Activated naive CD4-positive, alpha-beta T cell treated with anti-CD3 and anti-CD28 coated beads, Interleukin-2, amount 50 U/mL, for 16 hours (primary cell): ENCODE results near the gene SPTB.
"Not testable (repeated sequence)": the region's sequence is repeated elsewhere in the genome, so short reads cannot be mapped to it uniquely, and the experiment has no call there.

Source experiments
- DNase-seq: peaks from one replicate; pipeline ENCODE4 v3.0.0-alpha.2; 2020

Gene SPTB

DNA sequence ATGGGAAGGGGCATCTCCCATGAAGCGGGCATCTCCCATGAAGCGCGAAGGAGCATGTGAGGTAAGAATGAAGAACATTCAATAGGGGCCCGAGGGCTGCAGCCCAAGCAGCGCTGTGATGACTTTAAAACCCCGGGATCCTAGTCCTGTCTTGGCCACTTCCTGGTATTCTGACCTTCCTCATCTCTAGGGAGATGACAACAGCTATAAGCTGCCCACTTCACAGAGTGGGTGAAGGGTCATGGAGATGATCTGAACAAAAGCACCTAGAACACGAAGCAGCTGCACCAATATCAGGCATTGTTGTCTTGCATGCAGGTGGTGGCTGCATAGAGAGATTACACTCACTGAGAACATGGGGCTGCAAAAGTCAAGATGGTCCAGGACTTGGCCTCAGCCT lies 64.5 kb downstream of the SPTB start:
- no peak for DNase-seq

- peak; percentile 30 for DNase-seq
Observed at GRCh38 chr14:64812412-64812811, 67.3 kb downstream of the SPTB start.

DNA sequence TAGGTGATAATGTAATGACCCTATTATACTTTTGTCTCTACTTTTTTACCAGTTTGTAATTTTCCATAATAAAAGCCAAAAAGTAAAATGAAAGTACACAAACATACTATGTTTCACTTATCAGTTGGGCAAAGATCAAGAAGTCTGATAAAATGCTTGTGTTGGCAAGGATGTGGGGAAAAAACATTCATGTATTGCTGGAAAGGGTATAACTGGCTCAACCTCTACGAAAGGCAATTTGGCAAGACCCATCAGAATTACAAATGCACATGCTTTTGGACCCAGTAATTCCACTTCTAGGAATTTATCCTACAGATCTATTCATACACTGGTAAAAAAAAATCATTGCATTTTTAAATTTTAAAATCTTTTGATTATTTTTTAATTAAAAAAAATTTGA lies 68.0 kb downstream of the SPTB start:
- no peak for DNase-seq

DNA sequence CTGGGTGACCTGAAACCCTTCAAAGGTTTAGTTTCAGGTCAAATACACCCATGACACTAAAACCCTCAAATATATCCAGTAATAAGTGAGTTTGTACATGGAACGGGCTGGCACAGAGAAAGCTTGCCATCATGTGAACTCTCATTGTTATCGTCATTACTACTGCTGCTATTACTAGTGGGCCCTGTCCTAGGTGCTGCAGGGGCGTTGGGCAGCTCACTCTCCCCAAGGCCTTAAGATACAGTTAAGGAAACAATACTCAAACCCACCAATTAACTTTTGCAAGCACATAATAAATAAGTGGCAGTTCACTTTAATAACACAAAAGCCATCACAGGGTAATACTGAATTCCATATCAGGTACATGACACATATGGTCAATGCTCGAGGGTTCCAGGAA lies 71.3 kb downstream of the SPTB start:
- DNase-seq: no peak

GRCh38 chr14:64807551-64807950 lies 72.2 kb downstream of the SPTB start:
- no peak for DNase-seq

DNA sequence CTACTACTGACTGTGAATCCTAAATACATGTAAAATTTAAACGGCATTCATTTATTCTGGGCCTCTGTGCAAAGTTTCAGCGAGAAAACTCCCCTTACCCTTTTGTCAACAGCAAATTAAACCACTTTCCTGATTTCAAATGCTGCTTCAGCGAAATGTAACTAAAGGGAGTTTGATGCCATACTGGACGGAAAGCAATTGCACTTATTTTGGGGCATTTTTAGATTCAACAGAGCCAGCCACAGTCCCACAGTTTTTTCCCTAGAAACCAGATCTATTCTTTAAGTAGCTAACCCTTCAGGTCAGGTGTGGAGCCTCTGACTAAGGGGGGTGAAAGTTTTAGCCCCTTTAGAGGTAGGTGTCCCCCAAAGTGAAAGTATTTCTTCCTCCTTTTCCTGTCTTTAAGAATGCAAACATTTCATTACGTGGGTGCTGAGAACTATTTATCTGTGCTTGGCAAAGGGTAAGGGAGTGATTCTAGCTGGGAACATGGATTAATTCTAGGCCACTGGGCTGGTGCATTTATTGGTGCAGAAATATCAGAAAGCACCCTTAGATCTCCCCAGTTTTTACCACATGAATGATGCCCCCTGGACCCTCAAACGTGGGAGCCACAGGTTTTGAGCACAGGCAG lies 72.7 kb downstream of the SPTB start:
- no peak for DNase-seq

DNA sequence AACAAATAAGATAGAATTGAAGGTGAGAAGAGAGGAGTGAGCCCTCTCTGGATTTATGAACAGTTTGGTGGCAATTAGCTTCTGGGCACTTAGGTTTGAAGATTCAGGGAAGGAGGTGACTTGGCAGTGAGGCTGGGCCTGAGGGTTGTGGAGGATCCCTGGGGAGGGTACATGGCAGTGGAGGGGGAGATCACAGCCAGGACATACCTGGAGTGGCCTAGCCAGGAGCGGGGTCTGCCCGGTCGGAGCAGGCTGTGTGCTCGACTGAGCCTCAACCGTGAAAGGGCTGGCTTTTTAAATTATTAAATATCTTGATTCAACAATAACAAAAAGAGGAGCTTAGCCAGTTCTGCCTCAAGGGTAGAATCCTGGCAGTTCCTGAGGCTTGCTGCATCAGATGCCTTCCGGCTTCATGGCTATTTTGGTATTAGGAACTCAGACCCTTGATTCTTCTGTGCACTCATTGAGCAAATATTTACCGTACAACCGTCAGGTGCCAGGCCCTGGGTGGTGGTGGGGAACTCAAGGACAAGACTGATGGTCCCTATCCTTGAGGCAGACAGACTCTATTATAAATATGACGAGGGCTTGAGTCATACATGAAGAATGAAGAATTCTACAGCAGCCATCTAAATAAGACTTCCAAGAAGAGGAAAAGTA lies 73.4 kb downstream of the SPTB start:
- DNase-seq: no peak

- not testable (repeated sequence) for DNase-seq
Observed at GRCh38 chr14:64805646-64806045, 74.1 kb downstream of the SPTB start.

- no peak for DNase-seq
Observed at GRCh38 chr14:64804754-64805260, 74.9 kb downstream of the SPTB start.

DNA sequence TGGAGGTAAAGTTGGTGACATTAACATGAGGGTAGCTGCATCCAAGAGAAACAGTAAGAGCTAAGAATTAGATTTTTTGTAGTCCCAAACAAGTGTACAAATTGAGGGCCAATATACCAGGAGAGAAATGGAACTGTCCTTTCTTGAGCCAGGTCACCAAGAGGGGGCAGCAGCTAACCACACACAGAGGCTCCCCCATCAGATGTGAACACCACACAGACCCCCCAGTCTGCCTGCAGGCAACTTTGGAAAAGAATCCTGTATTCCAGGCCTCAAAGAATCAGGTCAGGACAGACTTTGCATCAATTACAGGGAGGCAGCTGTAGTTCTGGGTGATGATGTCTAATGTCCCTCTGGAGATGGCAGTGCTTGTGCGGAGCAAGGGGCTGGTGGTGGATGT lies 77.9 kb downstream of the SPTB start:
- no peak for DNase-seq

DNA sequence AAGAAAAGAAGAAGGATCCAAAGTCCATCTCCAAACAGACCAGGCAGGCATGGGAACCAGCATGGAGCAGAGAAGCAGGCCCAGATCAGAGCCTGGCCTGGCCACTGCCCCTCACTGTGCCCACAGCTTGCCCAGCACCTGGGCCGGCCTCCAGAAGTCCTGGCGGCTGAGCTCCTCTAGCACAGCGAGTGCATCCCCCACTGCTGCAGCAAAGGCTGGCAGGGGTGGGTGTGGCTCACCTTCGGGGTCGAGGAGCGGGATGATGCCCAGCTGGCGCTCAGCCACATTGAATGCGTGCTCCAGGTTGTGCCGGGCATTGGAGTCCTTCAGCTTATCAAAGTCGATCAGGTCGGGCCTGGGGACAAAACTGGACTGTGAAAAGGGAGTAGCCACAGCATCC lies 78.7 kb downstream of the SPTB start:
- no peak for DNase-seq

DNA sequence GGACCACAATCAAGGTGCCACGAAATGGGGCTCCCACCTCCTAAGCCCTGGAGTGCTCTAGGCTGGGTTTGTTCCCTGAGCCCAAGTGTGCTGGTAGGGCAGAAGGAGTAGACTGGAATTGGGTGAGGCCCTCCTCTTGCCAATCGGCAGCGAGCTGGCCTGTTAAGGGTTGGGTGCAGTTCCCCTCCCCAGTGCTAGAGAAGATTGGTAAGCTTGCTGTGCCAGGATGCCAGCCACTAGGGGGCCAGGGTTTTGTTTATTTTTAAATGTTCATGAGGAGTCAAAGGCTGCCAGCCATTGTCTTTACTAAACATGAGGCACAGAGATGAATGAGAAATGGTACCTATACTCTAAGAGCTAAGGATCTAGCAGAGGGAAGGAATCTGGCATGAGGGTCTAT lies 79.7 kb downstream of the SPTB start:
- no peak for DNase-seq

DNA sequence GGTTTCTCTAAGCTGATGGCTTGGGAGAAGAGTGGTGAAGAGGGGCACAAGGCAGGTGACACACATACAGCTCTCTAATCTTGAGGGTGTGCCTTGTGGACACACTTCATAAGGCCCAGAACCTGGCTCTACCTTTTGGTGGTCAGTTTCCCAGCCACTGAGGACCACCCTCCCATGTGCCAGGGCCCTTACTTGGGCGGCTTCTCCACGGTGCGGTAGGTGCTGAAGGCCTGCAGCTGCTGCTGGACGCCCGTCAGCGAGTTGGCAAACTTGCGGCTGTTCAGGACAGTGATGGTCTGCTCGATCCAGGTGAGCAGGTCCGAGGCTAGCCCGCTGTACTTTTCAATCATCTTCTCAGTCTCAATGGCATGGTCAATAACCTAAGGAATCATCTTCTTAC lies 80.2 kb downstream of the SPTB start:
- DNase-seq: no peak

DNA sequence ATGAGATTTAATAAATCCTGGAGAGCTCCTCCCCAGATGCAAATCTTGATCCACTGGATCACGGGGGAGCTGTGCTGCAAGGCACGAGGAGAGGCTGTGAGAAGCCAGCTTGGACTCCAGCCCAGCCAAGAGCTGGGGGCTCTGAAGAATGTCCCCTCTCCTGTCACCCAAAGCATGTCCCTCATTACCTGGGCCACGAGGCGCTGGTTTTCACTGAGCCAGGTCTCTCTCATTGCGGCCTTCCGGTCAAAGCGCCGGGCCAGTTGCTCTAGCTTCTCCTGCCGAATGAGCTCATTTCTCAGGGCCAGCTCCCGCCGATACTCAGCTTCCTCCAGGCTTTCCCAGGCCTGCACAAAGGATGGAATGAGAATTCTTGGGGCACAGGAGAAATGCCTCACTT lies 83.3 kb downstream of the SPTB start:
- DNase-seq: no peak

DNA sequence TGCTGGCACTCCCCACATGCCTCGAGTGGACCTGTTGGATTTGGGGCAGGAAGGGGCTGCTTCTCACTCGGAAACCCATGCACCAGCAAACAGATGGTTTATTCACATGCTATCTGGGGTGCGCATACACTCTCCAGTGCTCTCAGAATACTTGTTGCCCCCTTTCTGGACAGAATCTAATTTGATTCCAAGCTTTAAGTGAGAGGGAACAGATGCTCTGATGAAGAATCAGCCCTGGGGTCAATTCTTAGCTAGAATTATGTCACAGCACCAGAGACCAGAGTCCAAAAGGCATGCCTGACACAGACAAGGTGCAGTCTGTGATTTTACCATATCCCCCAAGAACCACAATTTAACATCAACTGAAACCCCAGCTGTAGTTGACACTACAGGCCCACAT lies 83.8 kb downstream of the SPTB start:
- DNase-seq: no peak

GRCh38 chr14:64795211-64795610 lies 84.5 kb downstream of the SPTB start:
- DNase-seq: no peak

DNA sequence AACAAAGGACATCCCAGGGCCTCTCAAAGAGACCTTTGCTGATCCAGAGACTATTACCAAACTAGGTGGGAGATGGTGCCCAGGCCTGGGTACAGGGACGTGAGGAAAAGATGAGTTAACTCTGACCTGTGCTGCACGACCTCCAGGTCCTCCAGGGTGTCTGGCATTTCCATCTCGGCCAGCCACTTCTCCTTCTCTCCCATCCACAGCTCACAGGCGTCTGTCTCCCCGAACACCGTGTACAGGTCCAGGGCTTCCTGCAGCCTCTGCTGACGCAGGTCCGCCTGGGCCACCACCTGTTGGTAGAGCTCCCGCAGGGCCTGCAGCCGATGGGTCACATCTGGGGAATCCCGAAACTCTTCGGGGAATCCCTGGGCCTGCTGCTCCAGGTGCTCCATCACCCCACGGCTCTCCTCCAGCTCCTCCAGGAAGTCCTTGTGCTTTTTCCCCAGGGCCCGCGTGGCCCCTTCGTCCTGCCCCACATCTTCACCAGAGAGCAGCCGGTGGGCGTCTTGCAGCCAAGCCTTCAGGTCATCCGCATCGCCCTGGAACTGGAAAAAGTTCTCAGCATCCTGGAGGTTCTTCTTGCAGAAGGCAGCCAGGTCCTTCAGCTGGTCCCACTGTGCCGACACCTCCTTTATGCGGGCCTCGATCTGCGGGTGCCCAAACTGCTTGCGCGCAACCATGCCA lies 86.7 kb downstream of the SPTB start:
- DNase-seq: no peak

DNA sequence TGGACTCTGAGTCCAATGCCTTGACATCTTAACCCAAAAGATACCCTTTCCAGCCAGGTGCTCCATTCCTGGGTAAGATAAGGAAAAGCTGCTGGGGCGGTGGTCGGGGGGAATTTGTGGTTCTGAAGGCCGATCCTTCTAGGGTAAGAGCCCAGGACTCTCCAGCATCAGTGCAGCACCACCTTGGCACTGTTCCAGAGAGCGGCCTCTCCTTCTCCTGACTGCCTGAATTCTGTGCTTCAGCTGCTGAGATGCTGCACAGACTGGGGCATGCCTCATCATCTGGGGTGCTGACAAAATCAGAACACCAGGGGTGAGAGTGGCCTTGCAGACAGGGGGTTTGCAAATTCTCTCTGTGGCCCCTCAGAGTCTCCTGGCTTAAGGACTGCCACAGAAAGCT lies 87.5 kb downstream of the SPTB start:
- no peak for DNase-seq

DNA sequence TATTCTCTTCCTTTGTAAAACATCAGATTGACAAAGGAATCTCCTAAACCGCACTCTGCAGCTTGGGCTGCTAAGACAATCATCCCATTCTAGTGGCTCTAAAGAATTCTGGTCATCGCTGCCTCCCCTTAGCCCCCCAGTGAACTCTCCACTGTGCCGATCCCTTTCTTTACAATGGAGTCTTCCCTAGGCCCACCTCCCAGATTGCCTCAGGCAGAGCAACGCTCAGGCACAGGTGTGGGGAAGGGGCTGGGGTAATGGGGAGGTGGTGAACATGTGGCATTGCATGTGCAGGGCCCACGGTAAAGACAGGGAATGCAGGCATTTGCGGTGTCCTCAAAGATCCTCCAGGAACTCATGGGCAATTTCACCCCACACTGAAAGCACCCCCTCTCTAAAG lies 89.2 kb downstream of the SPTB start:
- DNase-seq: no peak

- DNase-seq: no peak
Observed at GRCh38 chr14:64789696-64790095, 90.0 kb downstream of the SPTB start.

DNA sequence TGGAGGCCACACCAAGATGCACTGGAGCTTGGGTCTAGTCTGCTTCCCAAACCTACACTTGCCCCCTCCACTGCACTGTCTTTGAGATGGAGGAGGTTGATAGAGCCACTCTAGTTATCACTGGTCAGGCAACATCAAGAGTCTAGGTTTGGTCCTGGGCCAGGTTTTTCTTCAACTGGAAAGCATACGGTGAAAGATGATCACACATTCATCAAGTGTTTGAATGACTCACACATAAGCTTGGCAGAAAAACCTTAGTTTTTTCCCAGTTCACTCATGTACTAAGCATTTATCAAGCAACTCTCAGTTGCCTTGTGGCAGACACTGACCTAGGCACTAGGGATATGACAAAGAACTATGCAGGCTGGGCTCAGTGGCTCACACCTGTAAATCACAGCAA lies 91.0 kb downstream of the SPTB start:
- no peak for DNase-seq

- DNase-seq: no peak
Observed at GRCh38 chr14:64787619-64788018, 92.1 kb downstream of the SPTB start.

DNA sequence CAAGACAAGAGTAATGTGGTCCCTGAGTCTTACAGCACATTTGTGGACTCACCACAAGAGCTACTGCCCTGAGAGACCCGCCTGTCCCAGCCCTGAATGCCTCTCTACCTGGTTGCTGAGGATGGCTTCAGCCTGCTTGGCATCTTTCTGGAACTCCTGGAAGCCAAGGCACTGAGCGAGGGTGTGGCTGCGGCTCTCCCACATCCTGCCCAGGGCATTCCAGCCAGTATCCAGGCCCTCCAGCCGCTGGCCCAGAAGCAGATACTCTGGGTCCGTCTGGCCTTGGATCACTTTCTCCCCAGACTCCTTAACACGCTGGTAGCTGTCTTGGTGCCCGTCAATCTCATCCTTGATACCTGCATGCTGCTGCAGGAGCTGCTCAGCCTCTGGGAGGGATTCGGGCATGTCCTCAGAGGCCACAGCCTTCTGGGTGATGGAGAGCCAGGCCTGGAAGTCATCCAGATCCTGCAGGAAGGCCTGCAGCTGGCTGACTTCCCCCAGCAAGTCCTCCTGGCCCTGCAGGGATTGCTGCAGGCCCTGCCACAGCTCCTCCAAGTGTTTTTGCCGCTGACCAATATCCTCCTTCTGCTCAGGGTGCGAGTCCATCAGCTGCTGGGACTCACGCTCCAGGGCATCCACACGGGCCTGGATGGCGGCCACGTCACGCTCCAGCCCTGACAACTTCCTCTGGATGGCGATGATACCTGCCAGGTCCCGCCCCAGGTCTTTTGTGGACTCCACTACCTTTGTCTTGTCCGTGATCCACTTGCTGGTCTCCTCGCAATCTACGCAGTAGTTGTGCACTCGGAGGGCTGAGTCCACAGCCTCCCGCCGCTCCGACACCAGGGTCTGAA lies 93.2 kb downstream of the SPTB start:
- DNase-seq: no peak
